GM11168 (cell line): ENCODE measurements around the gene PBX2.
"Not testable (repeated sequence)": the region's sequence is repeated elsewhere in the genome, so short reads cannot be mapped to it uniquely, and the experiment has no call there.

Experiments
- in situ Hi-C: fragments of 300-500 bp; cut with MboI; formaldehyde crosslinking; loops from one replicate; pipeline ENCODE4 v1.12.0; 2022; ENCODE audit warnings: low sequenced_read_pairs; ENCODE audit not compliant: unreplicated experiment

The PBX2 gene

GRCh38 chr6:32204268-32204715 lies 14.3 kb upstream of the PBX2 start:
- in situ Hi-C loops: no loop called here

GRCh38 chr6:32203426-32204267 lies 13.6 kb upstream of the PBX2 start:
- in situ Hi-C loops: no loop called here

GRCh38 chr6:32202186-32202585 lies 12.2 kb upstream of the PBX2 start:
- in situ Hi-C loops: no loop called here

GRCh38 chr6:32200711-32201475 lies 10.9 kb upstream of the PBX2 start:
- in situ Hi-C loops: no loop called here

- in situ Hi-C loops: no loop called here
Observed at GRCh38 chr6:32198866-32199265, 8.9 kb upstream of the PBX2 start.

GRCh38 chr6:32198345-32198696 lies 8.3 kb upstream of the PBX2 start:
- in situ Hi-C loops: no loop called here

- in situ Hi-C loops: no loop called here
Observed at GRCh38 chr6:32196682-32197616, 6.9 kb upstream of the PBX2 start.

- in situ Hi-C loops: no loop called here
Observed at GRCh38 chr6:32195902-32196681, 6.1 kb upstream of the PBX2 start.

GRCh38 chr6:32195652-32195901 lies 5.6 kb upstream of the PBX2 start:
- in situ Hi-C loops: no loop called here

GRCh38 chr6:32194825-32195651 lies 5.0 kb upstream of the PBX2 start:
- in situ Hi-C loops: no loop called here

GRCh38 chr6:32194388-32194787 lies 4.4 kb upstream of the PBX2 start:
- in situ Hi-C loops: no loop called here

GRCh38 chr6:32193096-32193495 lies 3.1 kb upstream of the PBX2 start:
- in situ Hi-C loops: not testable (repeated sequence)

GRCh38 chr6:32192608-32193039 lies 2.6 kb upstream of the PBX2 start, which contains the start of gene GPSM3:
Gene GPSM3 (minus strand): TSS chr6:32192643. CDS start chr6:32192513, 130 bp downstream.
- in situ Hi-C loops: no loop called here

- in situ Hi-C loops: no loop called here
Observed at GRCh38 chr6:32191696-32192607, 1.9 kb upstream of the PBX2 start.

- in situ Hi-C loops: no loop called here
Observed at GRCh38 chr6:32190911-32191677, 1.1 kb upstream of the PBX2 start.

- in situ Hi-C loops: no loop called here
Observed at GRCh38 chr6:32189742-32190053, 304 bp downstream of the PBX2 start.

GRCh38 chr6:32189069-32189741 lies 797 bp downstream of the PBX2 start:
- in situ Hi-C loops: no loop called here
